ENCODE data around the gene ARHGAP6.

The ARHGAP6 gene

DNA sequence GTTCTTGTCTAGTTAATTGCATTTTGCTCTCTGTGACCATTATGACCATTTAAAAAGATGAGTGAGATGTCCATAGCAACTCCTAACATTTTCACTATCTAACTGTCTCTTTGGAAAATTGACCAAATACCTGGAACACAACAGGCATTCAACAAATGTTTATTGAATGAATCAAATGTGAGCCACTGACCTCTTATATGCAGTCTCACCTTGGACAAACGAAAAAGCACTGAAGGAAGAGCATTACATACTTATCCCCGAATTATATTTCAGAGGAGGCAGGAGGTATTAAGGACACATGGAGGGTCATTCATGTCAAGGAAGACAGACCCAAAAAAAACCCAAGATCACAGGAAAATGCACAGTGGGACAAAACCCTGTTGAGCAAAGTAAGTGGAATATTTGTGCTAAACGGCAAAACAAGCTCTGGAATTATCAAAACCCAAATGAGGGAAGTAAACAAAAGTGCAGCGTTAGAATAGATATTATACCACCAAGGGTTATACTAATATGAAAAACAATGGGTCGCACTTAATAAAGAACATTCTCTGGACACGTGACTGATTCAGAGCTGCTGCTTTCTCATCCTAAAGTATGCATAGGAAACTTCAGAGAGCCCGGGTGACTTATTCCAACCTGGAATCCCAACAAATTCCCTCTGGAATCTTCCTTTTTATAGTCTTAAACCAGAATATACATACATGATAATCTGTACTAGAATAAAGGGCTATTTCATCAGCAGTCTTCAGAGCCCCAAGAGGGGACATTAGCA, 240.6 kb downstream of the ARHGAP6 start:
- Histone ChIP-seq H3K36me3 (ENCODE audit: control insufficient read depth in 5 of 5, insufficient read depth in 5 of 5, low read length in 5 of 5) (no peaks in the 10 kb centered on the region), H3K9me3 (ENCODE audit: control insufficient read depth in 5 of 5, low read length in 5 of 5) (no peaks in the 10 kb centered on the region), H3K4me1 (ENCODE audit: control insufficient read depth in 5 of 5, insufficient read depth in 5 of 5, low read length in 5 of 5) (peaks cover 0 to 6% (median 4%) of the 10 kb centered on the region in 5 donors), H3K9ac (ENCODE audit: low read length in 5 of 5) (no peak overlapping the region), H3K4me3 (ENCODE audit: low read depth in 1 of 5, low read length in 5 of 5) (no peak overlapping the region), H3K27me3 (ENCODE audit: control insufficient read depth in 5 of 5, insufficient read depth in 4 of 5, low read length in 5 of 5) (peaks cover 2 to 15% (median 11%) of the 10 kb centered on the region in 5 donors), H3K27ac (ENCODE audit: low read depth, low read length) (no peak overlapping the region)

DNA sequence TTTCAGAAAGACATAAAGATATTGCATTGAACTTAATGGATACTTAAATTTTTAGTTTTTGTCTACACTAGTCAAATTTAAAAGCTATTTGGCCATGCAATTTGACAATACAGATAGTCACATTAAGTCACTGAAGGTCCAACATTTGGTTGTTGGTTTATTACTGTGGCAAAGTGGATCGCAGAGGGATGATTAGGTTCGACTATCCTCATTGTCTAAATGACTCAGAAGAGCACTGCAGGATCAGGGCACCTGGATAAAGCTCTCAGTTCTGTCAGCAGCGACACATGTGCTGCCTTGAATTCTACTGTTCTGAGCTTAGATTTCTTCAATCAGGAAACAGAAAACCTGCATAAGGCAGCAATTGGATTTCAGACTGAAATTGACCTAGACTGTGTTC, 241.8 kb downstream of the ARHGAP6 start:
- no peaks in the 10 kb centered on the region for H3K36me3 ChIP-seq (ENCODE audit: control insufficient read depth in 5 of 5, insufficient read depth in 5 of 5, low read length in 5 of 5)
- no peak overlapping the region for H3K27ac ChIP-seq (ENCODE audit: low read depth, low read length)
- no peak overlapping the region for H3K4me3 ChIP-seq (ENCODE audit: low read depth in 1 of 5, low read length in 5 of 5)
- peaks cover 2 to 15% (median 11%) of the 10 kb centered on the region in 5 donors for H3K27me3 ChIP-seq (ENCODE audit: control insufficient read depth in 5 of 5, insufficient read depth in 4 of 5, low read length in 5 of 5)
- H3K9me3 ChIP-seq (ENCODE audit: control insufficient read depth in 5 of 5, low read length in 5 of 5) = peaks cover 0 to 3% (median 0%) of the 10 kb centered on the region in 5 donors
- no peak overlapping the region for H3K9ac ChIP-seq (ENCODE audit: low read length in 5 of 5)
- H3K4me1 ChIP-seq (ENCODE audit: control insufficient read depth in 5 of 5, insufficient read depth in 5 of 5, low read length in 5 of 5) = peaks cover 0 to 6% (median 4%) of the 10 kb centered on the region in 5 donors

- no peaks in the 10 kb centered on the region for H3K36me3 ChIP-seq (ENCODE audit: control insufficient read depth in 5 of 5, insufficient read depth in 5 of 5, low read length in 5 of 5)
- H3K9ac ChIP-seq (ENCODE audit: low read length in 5 of 5) = no peak overlapping the region
- peaks cover 0 to 6% (median 4%) of the 10 kb centered on the region in 5 donors for H3K4me1 ChIP-seq (ENCODE audit: control insufficient read depth in 5 of 5, insufficient read depth in 5 of 5, low read length in 5 of 5)
- peaks cover 2 to 13% (median 8%) of the 10 kb centered on the region in 5 donors for H3K27me3 ChIP-seq (ENCODE audit: control insufficient read depth in 5 of 5, insufficient read depth in 4 of 5, low read length in 5 of 5)
- no peak overlapping the region for H3K27ac ChIP-seq (ENCODE audit: low read depth, low read length)
- peak overlapping the region in 1 of 5 donors; percentile 17 for H3K4me3 ChIP-seq (ENCODE audit: low read depth in 1 of 5, low read length in 5 of 5)
- H3K9me3 ChIP-seq (ENCODE audit: control insufficient read depth in 5 of 5, low read length in 5 of 5) = peaks cover 0 to 3% (median 0%) of the 10 kb centered on the region in 5 donors
These were observed 242.3 kb downstream of the ARHGAP6 start for GRCh38 chrX:11423362-11423818.

DNA sequence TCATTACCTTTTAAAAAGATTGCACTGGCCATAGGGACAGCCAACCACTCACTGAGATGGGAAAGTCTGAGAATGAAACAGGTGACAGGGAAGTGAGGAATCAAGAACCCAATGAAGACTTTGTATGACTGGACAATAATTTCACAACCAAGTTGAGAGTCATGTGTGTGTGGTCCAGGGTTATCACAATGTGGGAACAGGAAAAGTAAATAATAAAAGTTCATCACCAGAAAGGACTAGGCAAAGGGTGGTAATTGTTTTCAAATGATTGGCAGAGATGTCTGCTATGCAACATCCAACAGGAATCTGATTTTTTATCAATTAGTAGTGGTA, 243.2 kb downstream of the ARHGAP6 start:
- Histone ChIP-seq H3K27ac (ENCODE audit: low read depth, low read length) (no peak overlapping the region), H3K36me3 (ENCODE audit: control insufficient read depth in 5 of 5, insufficient read depth in 5 of 5, low read length in 5 of 5) (no peaks in the 10 kb centered on the region), H3K4me1 (ENCODE audit: control insufficient read depth in 5 of 5, insufficient read depth in 5 of 5, low read length in 5 of 5) (peaks cover 0 to 6% (median 3%) of the 10 kb centered on the region in 5 donors), H3K9me3 (ENCODE audit: control insufficient read depth in 5 of 5, low read length in 5 of 5) (peaks cover 0 to 3% (median 0%) of the 10 kb centered on the region in 5 donors), H3K4me3 (ENCODE audit: low read depth in 1 of 5, low read length in 5 of 5) (no peak overlapping the region), H3K9ac (ENCODE audit: low read length in 5 of 5) (no peak overlapping the region), H3K27me3 (ENCODE audit: control insufficient read depth in 5 of 5, insufficient read depth in 4 of 5, low read length in 5 of 5) (peaks cover 2 to 13% (median 7%) of the 10 kb centered on the region in 5 donors)

- Histone ChIP-seq H3K36me3 (ENCODE audit: control insufficient read depth in 5 of 5, insufficient read depth in 5 of 5, low read length in 5 of 5) (no peaks in the 10 kb centered on the region), H3K27ac (ENCODE audit: low read depth, low read length) (peak overlapping the region; percentile 4)
These were observed 243.8 kb downstream of the ARHGAP6 start for GRCh38 chrX:11421805-11422524.

GRCh38 chrX:11420851-11421250, 244.9 kb downstream of the ARHGAP6 start:
- no peak overlapping the region for H3K27ac ChIP-seq (ENCODE audit: low read depth, low read length)
- peaks cover 0 to 3% (median 0%) of the 10 kb centered on the region in 5 donors for H3K9me3 ChIP-seq (ENCODE audit: control insufficient read depth in 5 of 5, low read length in 5 of 5)
- H3K27me3 ChIP-seq (ENCODE audit: control insufficient read depth in 5 of 5, insufficient read depth in 4 of 5, low read length in 5 of 5) = peaks cover 0 to 4% (median 2%) of the 10 kb centered on the region in 5 donors
- no peak overlapping the region for H3K9ac ChIP-seq (ENCODE audit: low read length in 5 of 5)
- H3K36me3 ChIP-seq (ENCODE audit: control insufficient read depth in 5 of 5, insufficient read depth in 5 of 5, low read length in 5 of 5) = no peaks in the 10 kb centered on the region
- no peaks in the 10 kb centered on the region for H3K4me1 ChIP-seq (ENCODE audit: control insufficient read depth in 5 of 5, insufficient read depth in 5 of 5, low read length in 5 of 5)
- H3K4me3 ChIP-seq (ENCODE audit: low read depth in 1 of 5, low read length in 5 of 5) = no peak overlapping the region

More at GRCh38 chrX:11421805-11422524, 243.8 kb downstream of the ARHGAP6 start:
- no peak overlapping the region for H3K9ac ChIP-seq (ENCODE audit: low read length in 5 of 5)
- peaks cover 0 to 3% (median 0%) of the 10 kb centered on the region in 5 donors for H3K4me1 ChIP-seq (ENCODE audit: control insufficient read depth in 5 of 5, insufficient read depth in 5 of 5, low read length in 5 of 5)
- H3K9me3 ChIP-seq (ENCODE audit: control insufficient read depth in 5 of 5, low read length in 5 of 5) = peaks cover 0 to 3% (median 0%) of the 10 kb centered on the region in 5 donors
- H3K4me3 ChIP-seq (ENCODE audit: low read depth in 1 of 5, low read length in 5 of 5) = no peak overlapping the region
- peaks cover 0 to 10% (median 5%) of the 10 kb centered on the region in 5 donors for H3K27me3 ChIP-seq (ENCODE audit: control insufficient read depth in 5 of 5, insufficient read depth in 4 of 5, low read length in 5 of 5)

- peaks cover 0 to 3% (median 0%) of the 10 kb centered on the region in 5 donors for H3K9me3 ChIP-seq (ENCODE audit: control insufficient read depth in 5 of 5, low read length in 5 of 5)
- peaks cover 0 to 5% (median 0%) of the 10 kb centered on the region in 5 donors for H3K27me3 ChIP-seq (ENCODE audit: control insufficient read depth in 5 of 5, insufficient read depth in 4 of 5, low read length in 5 of 5)
- no peaks in the 10 kb centered on the region for H3K36me3 ChIP-seq (ENCODE audit: control insufficient read depth in 5 of 5, insufficient read depth in 5 of 5, low read length in 5 of 5)
- H3K27ac ChIP-seq (ENCODE audit: low read depth, low read length) = no peak overlapping the region
- no peak overlapping the region for H3K9ac ChIP-seq (ENCODE audit: low read length in 5 of 5)
- no peak overlapping the region for H3K4me3 ChIP-seq (ENCODE audit: low read depth in 1 of 5, low read length in 5 of 5)
- H3K4me1 ChIP-seq (ENCODE audit: control insufficient read depth in 5 of 5, insufficient read depth in 5 of 5, low read length in 5 of 5) = no peaks in the 10 kb centered on the region
These were observed 246.6 kb downstream of the ARHGAP6 start for GRCh38 chrX:11419102-11419501.

DNA sequence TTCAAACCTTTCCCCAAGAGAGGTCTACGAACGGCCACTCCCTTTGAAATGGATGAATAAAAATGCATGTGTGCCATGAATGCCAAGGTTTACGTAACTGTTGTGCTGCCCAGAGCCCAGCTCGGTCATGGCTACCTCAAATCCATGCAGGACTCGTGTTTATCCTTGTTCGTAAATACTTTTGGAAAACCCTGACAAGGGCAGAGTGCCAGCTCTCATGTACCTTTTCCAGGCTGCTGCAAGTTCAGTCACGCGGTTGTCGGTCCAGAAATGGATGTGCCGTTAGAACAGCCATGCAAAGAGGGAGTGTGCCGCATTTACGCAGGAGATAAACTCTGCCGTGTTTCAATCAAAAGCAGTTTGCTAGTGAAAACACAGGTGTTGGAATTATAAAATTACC, 249.1 kb downstream of the ARHGAP6 start:
- peaks cover 0 to 3% (median 0%) of the 10 kb centered on the region in 5 donors for H3K9me3 ChIP-seq (ENCODE audit: control insufficient read depth in 5 of 5, low read length in 5 of 5)
- peaks cover 0 to 5% (median 0%) of the 10 kb centered on the region in 5 donors for H3K27me3 ChIP-seq (ENCODE audit: control insufficient read depth in 5 of 5, insufficient read depth in 4 of 5, low read length in 5 of 5)
- H3K36me3 ChIP-seq (ENCODE audit: control insufficient read depth in 5 of 5, insufficient read depth in 5 of 5, low read length in 5 of 5) = no peaks in the 10 kb centered on the region
- no peaks in the 10 kb centered on the region for H3K4me1 ChIP-seq (ENCODE audit: control insufficient read depth in 5 of 5, insufficient read depth in 5 of 5, low read length in 5 of 5)
- no peak overlapping the region for H3K27ac ChIP-seq (ENCODE audit: low read depth, low read length)
- H3K9ac ChIP-seq (ENCODE audit: low read length in 5 of 5) = no peak overlapping the region
- H3K4me3 ChIP-seq (ENCODE audit: low read depth in 1 of 5, low read length in 5 of 5) = no peak overlapping the region

- no peaks in the 10 kb centered on the region for H3K9me3 ChIP-seq (ENCODE audit: control insufficient read depth in 5 of 5, low read length in 5 of 5)
- no peak overlapping the region for H3K9ac ChIP-seq (ENCODE audit: low read length in 5 of 5)
- no peaks in the 10 kb centered on the region for H3K4me1 ChIP-seq (ENCODE audit: control insufficient read depth in 5 of 5, insufficient read depth in 5 of 5, low read length in 5 of 5)
- no peaks in the 10 kb centered on the region for H3K36me3 ChIP-seq (ENCODE audit: control insufficient read depth in 5 of 5, insufficient read depth in 5 of 5, low read length in 5 of 5)
- H3K4me3 ChIP-seq (ENCODE audit: low read depth in 1 of 5, low read length in 5 of 5) = no peak overlapping the region
- no peak overlapping the region for H3K27ac ChIP-seq (ENCODE audit: low read depth, low read length)
- H3K27me3 ChIP-seq (ENCODE audit: control insufficient read depth in 5 of 5, insufficient read depth in 4 of 5, low read length in 5 of 5) = peaks cover 0 to 5% (median 2%) of the 10 kb centered on the region in 5 donors
These were observed 251.6 kb downstream of the ARHGAP6 start for GRCh38 chrX:11414091-11414490.
